ENCODE measurements around the gene CMTR2.
"Not testable (repeated sequence)": the region's sequence is repeated elsewhere in the genome, so short reads cannot be mapped to it uniquely, and the experiment has no call there.

Gene CMTR2

GRCh38 chr16:71288890-71289731 lies at the start of gene CMTR2:
Gene CMTR2, minus strand, starts transcription at chr16:71289402. Its CDS starts 3,482 bp downstream, at chr16:71285920.
- peak; percentile 71 to 79 (median 73) for DNase-seq

GRCh38 chr16:71338632-71339031 lies 49.4 kb upstream of the CMTR2 start:
- DNase-seq = no peak

- DNase-seq = no peak
Observed at GRCh38 chr16:71338193-71338592, 49.0 kb upstream of the CMTR2 start.

GRCh38 chr16:71337631-71338030 lies 48.4 kb upstream of the CMTR2 start:
- DNase-seq = no peak

GRCh38 chr16:71328151-71328550 lies 38.9 kb upstream of the CMTR2 start:
- no peak for DNase-seq

GRCh38 chr16:71327720-71328119 lies 38.5 kb upstream of the CMTR2 start:
- DNase-seq = no peak

GRCh38 chr16:71319999-71320398 lies 30.8 kb upstream of the CMTR2 start:
- no peak for DNase-seq

GRCh38 chr16:71315269-71315668 lies 26.1 kb upstream of the CMTR2 start:
- no peak for DNase-seq

GRCh38 chr16:71313591-71313990 lies 24.4 kb upstream of the CMTR2 start:
- not testable (repeated sequence) for DNase-seq

GRCh38 chr16:71311553-71312158 lies 22.5 kb upstream of the CMTR2 start:
- no peak for DNase-seq

GRCh38 chr16:71303938-71304337 lies 14.7 kb upstream of the CMTR2 start:
- no peak for DNase-seq

GRCh38 chr16:71297341-71297634 lies 8.1 kb upstream of the CMTR2 start:
- DNase-seq = no peak

GRCh38 chr16:71296584-71297340 lies 7.6 kb upstream of the CMTR2 start:
- DNase-seq = no peak

GRCh38 chr16:71295950-71296349 lies 6.7 kb upstream of the CMTR2 start:
- DNase-seq = no peak

GRCh38 chr16:71293919-71294318 lies 4.7 kb upstream of the CMTR2 start:
- no peak for DNase-seq

GRCh38 chr16:71292095-71292494 lies 2.9 kb upstream of the CMTR2 start:
- not testable (repeated sequence) for DNase-seq

- no peak for DNase-seq
Observed at GRCh38 chr16:71289732-71290062, 495 bp upstream of the CMTR2 start.

- DNase-seq = no peak
Observed at GRCh38 chr16:71288570-71288889, 672 bp downstream of the CMTR2 start.

GRCh38 chr16:71287911-71288310 lies 1.3 kb downstream of the CMTR2 start:
- DNase-seq = no peak

GRCh38 chr16:71287454-71287853 lies 1.7 kb downstream of the CMTR2 start:
- DNase-seq = no peak

- no peak for DNase-seq
Observed at GRCh38 chr16:71283612-71284011, 5.6 kb downstream of the CMTR2 start.

GRCh38 chr16:71282943-71283342 lies 6.3 kb downstream of the CMTR2 start:
- no peak for DNase-seq

GRCh38 chr16:71276589-71277334 lies 12.4 kb downstream of the CMTR2 start:
- DNase-seq = no peak

GRCh38 chr16:71273384-71273783 lies 15.8 kb downstream of the CMTR2 start:
- DNase-seq = no peak
